Measurements from ENCODE around the gene SLC25A24.
"Not testable (repeated sequence)": the region's sequence is repeated elsewhere in the genome, so short reads cannot be mapped to it uniquely, and the experiment has no call there.

Gene SLC25A24

GRCh38 chr1:108133148-108133547 is 67.0 kb downstream of the SLC25A24 start:
- ATAC-seq = not testable (repeated sequence)

- ATAC-seq = not testable (repeated sequence)
Observed at GRCh38 chr1:108132367-108132766, 67.8 kb downstream of the SLC25A24 start.

GRCh38 chr1:108131281-108131680 is 68.9 kb downstream of the SLC25A24 start:
- not testable (repeated sequence) for ATAC-seq

GRCh38 chr1:108130794-108131193 is 69.3 kb downstream of the SLC25A24 start:
- ATAC-seq = no peak

GRCh38 chr1:108129999-108130398 is 70.1 kb downstream of the SLC25A24 start:
- no peak for ATAC-seq

- peak; percentile 85 to 88 for ATAC-seq
Observed at GRCh38 chr1:108125312-108126138, 74.6 kb downstream of the SLC25A24 start.

GRCh38 chr1:108124622-108125311 is 75.4 kb downstream of the SLC25A24 start:
- no peak for ATAC-seq

GRCh38 chr1:108124023-108124422 is 76.1 kb downstream of the SLC25A24 start:
- ATAC-seq = no peak

GRCh38 chr1:108121358-108122143 is 78.6 kb downstream of the SLC25A24 start:
- no peak for ATAC-seq

- no peak for ATAC-seq
Observed at GRCh38 chr1:108120163-108120562, 80.0 kb downstream of the SLC25A24 start.

- no peak for ATAC-seq
Observed at GRCh38 chr1:108119500-108119899, 80.6 kb downstream of the SLC25A24 start.

- peak in 1 of 2 donors; percentile 30 for ATAC-seq
Observed at GRCh38 chr1:108117945-108118902, 81.9 kb downstream of the SLC25A24 start.

GRCh38 chr1:108117237-108117636 is 82.9 kb downstream of the SLC25A24 start:
- no peak for ATAC-seq

GRCh38 chr1:108114033-108114599 is 86.0 kb downstream of the SLC25A24 start:
- ATAC-seq = no peak

GRCh38 chr1:108113496-108113895 is 86.6 kb downstream of the SLC25A24 start:
- no peak for ATAC-seq

GRCh38 chr1:108109295-108109973 is 90.7 kb downstream of the SLC25A24 start:
- ATAC-seq = no peak

- ATAC-seq = no peak
Observed at GRCh38 chr1:108108119-108108518, 92.0 kb downstream of the SLC25A24 start.

- peak; percentile 83 to 99 for ATAC-seq
Observed at GRCh38 chr1:108107658-108108057, 92.5 kb downstream of the SLC25A24 start.

- ATAC-seq = no peak
Observed at GRCh38 chr1:108106775-108107174, 93.4 kb downstream of the SLC25A24 start.

GRCh38 chr1:108100148-108100547 is 100.0 kb downstream of the SLC25A24 start:
- no peak for ATAC-seq

- ATAC-seq = peak; percentile 38 to 81
Observed at GRCh38 chr1:108097018-108097417, 103.1 kb downstream of the SLC25A24 start.
